HG03159 (cell line): Measurements from ENCODE around the gene TRIP4.
"Not testable (repeated sequence)": the region's sequence is repeated elsewhere in the genome, so short reads cannot be mapped to it uniquely, and the experiment has no call there.

Experiments
- ATAC-seq: cut with Tn5 transposase; IDR thresholded peaks from one replicate; pipeline ENCODE4 v1.9.1; 2021; ENCODE audit warnings: mild to moderate bottlenecking, moderate library complexity; ENCODE audit not compliant: unreplicated experiment

TRIP4 gene

DNA sequence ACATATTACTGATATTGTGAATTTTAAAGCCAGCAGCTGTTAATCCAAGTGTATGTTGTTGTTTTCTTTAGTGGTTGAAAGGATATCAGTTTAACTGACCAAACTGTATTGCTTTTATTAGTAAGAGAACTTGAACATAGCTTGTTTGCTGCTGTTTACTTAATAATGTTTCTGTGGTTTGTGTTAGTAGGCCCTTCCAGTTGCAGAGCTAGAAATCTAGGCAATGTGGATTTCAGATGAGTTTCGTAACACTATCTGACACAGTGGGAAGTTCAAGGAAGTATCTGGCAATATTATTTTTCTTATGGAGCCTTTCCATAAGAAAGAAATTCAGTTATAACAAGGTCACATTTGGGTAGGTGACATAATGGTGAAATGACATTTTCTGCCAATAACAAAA lies 91.2 kb downstream of the TRIP4 start:
- no peak for ATAC-seq

DNA sequence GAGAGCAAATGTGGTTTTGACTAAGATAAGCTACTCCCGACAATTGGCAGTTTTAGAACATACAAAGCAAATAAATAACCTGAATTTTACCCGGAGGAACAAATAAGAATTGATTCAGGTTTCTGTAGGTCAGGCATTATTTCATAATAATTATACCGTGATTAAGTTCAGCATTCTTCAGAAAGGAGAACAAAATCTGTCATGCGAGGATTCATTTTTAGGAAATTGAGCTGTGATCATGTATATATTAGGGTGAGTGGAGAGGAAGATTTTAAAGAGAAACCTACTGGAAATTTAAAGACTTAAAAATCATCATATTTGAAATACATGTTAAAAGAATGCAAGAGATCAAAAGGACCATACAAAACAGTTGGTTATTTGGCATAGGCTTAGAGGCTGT lies 93.3 kb downstream of the TRIP4 start:
- no peak for ATAC-seq

DNA sequence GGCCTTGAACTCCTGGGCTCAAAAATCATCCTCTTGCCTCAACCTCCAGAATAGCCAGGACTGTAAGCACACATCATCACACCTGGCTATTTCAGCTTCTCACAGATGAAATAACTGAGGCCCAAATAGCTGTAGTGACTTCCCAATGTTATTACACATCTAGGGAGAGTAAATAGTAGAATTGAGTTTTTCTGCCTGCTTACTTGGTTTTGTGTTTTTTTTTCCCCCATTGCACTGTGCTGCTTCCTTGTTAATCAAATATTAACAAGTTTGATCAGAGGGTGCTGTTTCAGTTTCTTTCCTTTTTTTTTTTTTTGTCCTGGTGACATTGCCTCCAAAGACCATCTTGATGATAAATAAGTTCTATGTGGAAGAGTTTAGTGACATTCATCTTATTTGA lies 96.1 kb downstream of the TRIP4 start:
- no peak for ATAC-seq

DNA sequence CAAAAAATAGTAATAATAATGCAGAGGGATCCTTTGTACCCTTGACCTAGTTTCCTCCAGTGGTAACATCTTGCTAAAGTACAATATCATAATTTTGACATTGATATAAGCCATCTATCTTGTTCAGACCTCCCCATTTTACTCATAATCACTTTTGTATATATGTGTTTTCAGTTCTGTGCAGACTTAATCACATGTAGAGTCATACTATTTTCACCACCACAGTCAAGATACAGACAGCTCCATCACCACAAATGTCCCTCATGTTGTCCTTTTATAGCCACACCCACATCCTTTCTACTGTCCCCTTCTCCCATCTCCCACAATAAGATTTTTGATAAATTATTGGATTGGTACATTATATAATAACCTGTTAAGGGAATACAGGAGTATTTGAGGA lies 98.2 kb downstream of the TRIP4 start:
- no peak for ATAC-seq

DNA sequence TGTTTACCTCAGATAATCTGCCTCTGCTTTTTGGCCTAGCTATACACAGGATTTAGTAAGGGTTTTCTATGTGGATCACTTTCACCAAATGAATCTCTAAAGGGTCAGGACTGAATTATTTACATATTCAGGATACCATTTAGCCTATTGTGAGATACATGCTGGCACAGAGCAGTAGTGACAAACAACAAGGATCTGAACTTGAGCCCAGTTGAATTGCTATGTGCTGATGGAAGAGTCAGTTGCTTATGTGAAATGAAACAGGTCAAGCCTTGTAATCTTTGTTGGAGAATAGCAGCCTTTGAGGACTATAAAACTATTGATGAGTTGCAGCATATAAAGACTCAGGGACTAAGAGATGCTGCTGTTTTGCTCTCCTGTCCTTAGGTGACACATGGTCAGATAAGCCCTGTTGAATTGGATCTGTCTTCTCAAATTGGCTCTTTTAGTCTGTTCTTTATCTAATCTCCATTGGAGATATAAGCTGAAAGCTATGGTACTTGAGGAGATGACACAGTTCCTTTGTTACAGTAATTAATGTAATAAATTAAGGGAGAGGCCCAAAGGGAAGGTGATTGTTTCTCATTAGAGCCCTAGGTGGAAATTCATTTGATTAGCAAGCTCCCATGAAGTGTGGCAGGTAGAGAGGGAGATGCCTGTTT lies 103.1 kb downstream of the TRIP4 start:
- ATAC-seq: no peak

DNA sequence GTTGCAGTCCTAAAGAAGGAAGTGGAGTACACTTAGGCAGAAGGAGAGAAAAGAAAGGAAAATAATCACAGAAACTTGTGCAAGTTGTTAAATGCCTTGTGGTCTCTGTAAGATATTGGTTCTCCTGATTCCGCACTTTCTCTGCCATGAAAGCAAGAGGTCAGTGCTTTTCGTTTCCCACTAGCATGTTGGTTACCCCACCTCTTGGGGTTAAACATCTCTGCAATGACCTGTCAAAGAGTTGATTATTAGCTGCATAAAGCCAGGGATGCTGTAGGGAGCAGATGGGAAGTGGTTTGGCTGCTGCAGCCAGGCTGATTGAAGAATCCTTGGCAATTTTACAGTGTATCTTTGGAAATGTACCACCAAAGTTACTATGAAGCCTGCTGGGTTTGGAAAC lies 106.0 kb downstream of the TRIP4 start:
- ATAC-seq: no peak

DNA sequence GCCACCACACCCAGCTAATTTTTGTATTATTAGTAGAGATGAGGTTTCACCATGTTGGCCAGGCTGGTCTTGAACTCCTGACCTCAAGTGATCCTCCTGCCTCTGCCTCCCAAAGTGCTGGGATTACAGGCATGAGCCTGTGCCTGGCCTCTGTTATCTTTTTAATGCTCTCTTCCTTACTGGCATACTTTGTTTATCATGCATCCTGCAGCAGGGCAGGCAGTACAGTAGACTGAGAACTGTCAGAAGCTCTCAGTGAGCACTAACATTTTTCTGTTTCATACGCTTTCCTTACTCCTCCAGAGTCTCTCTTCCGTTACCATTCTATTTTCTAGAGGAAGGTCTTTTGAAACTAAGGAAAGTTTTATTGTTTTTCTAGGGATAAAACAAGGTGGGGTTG lies 108.3 kb downstream of the TRIP4 start:
- ATAC-seq: not testable (repeated sequence)

DNA sequence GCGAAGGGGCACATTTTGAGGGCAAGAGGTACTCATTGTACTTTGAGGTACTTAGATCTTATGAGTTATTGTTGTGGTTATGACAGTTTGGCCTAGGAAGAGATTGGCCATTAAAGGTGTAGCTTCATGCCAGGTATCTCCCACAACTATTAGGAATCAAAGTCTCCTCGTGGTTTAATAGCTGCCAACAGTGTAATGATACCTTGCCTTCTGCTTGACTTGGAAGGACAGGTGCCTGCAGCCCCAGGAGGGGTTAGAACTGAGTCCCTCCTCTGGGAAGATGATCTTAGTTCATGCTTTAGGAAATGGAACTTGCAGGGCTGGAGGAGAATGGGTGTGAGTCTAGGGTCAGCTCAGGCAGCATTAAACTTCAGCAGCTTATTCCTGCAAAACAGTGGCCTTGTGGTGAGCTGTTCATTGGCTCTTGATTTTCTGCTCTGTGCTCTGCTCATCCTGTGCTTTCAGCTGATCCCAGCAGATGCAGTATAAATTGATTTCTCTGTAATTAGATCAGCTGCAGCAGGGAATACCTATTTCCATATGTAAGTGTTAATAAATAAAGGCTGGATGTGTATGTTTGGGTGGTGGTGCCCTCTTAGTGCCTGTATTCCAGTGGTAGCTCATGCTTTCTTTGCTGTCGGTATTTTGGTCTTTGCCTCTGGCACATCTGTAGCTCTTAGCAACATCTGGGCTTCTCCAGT lies 113.2 kb downstream of the TRIP4 start:
- ATAC-seq: no peak

DNA sequence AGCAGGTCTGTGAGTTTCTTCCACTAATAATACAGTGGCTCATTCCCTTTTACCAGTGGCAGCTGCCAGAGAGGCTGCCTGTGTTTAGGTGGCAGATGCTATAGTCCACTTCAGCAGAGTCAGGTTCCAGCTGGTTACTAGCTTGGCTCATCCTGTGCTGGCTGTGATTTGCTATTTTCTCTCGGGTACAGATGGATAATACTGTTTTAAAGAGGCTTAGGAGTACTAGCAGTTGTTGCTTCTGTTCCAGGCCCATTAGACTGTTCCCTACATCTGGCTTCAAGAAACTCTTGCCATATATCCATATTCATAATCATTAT lies 113.7 kb downstream of the TRIP4 start:
- ATAC-seq: no peak

DNA sequence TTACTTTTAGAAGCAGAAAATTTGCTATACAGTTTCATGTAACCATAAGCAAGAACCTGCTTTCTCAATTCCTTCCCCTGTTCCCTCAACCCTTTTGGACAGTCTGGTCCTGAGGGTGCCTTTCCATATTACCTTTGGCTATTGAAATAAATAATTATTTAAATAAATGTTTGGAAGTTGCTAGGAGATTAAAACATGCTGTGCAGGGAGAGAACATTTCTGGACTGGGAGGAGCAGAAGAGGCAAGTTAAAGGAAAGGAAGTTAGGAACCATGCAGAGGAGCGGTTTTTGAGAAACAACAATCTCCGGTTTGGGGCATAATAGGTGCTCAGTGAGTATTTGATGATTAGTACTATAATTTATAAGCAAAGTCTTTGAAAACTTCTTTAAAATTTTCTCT lies 114.5 kb downstream of the TRIP4 start:
- ATAC-seq: no peak

DNA sequence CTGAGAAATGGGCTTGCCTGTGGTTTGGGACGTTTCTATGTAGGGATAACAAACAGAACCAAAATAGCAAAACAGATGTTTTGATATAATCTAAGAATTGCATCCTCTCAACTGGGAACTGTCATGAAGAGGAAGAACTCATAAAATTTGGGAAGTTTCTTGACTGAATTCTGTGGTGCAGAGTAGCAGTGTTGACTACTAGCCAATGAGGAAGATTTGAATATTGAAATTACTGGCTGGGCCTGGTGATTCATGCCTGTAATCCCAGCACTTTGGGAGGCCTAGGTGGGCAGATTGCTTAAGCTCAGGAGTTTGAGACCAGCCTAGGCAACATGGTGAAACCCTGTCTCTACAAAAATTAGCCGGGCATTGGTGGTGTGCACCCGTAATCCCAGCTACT lies 114.9 kb downstream of the TRIP4 start:
- no peak for ATAC-seq

DNA sequence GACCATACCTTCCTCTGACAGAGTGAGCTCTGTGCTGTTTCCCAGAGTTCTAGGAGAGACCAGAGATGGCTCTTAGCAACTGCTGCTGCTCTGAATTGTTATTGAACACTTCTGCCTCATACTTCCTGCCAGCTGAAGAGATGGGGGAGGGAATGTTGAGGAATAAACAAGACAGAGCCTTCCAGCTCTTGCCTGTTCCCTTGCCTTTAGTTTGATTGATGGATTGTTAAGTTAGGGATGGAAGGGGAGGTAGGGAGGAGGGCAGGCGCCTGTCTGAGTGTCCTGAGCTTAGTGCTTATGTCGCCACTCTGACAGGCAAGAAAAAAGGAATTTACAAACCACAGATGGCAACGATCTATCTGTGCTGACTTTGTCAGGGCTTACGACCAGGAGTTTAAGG lies 115.6 kb downstream of the TRIP4 start:
- no peak for ATAC-seq

DNA sequence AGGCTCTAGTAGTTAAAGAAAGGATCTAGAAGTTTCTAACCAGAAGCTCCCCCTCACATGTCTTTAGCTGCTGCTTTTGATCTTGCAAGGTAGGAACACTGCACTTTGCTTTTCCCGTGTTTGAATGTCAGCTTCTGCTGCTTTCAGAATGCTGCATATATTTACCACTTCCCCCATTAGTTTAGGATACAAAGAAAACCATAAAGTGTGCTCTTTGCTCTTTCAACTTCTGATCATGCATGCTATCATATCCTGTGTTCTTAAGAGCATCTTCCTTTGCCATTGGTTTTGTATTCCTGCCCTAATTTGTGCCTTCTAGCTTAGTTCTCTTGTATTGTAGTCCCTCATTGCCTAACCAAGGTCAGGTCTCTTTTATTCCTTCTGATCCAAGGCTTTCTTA lies 116.0 kb downstream of the TRIP4 start:
- no peak for ATAC-seq
